K562 (cell line): ENCODE results near the gene C11orf58. TPM values are rescaled to one million over a fixed set of nuclear protein-coding genes. Genes with fewer than 3 reads are reported as not detected.
A peak's percentile ranks its signal among the peaks of the same experiment; 100 is the strongest.

Source experiments
- BACH1 ChIP-seq: fragments of 200-800 bp; sonication (Bioruptor generic); IDR thresholded peaks from 2 replicates; pipeline ENCODE4 v1.6.1; 2016; ENCODE audit warnings: missing genetic modification characterization, missing compliant biosample characterization
- DDX20 ChIP-seq: fragments of 450-650 bp; IDR thresholded peaks from 2 replicates; pipeline ENCODE4 v1.6.1; 2016; ENCODE audit warnings: missing genetic modification characterization, low read depth, mild to moderate bottlenecking, missing compliant biosample characterization, moderate library complexity
- HMGN3 ChIP-seq: IDR thresholded peaks from 2 replicates; pipeline ENCODE4 v1.6.1; 2011; ENCODE audit warnings: borderline replicate concordance, low read depth, mild to moderate bottlenecking, mixed read lengths, low read length; ENCODE audit not compliant: insufficient read length; ENCODE audit errors: extremely low read depth
- MEF2A ChIP-seq: IDR thresholded peaks from 2 replicates; pipeline ENCODE4 v1.6.1; 2011; ENCODE audit warnings: low read depth, mild to moderate bottlenecking, low read length, moderate library complexity; ENCODE audit not compliant: control insufficient read depth
- NFIX ChIP-seq: fragments of 250-450 bp; sonication (Bioruptor Pico); IDR thresholded peaks from 2 replicates; pipeline ENCODE4 v1.4.0; 2020; ENCODE audit warnings: low read depth, mild to moderate bottlenecking, moderate library complexity
- RUNX1 ChIP-seq: sonication (generic); IDR thresholded peaks from 2 replicates; pipeline ENCODE4 v1.6.1; 2016; ENCODE audit warnings: antibody characterized with exemption, low read depth
- TCF3 ChIP-seq: sonication (generic); formaldehyde crosslinking; IDR thresholded peaks from 2 replicates; pipeline ENCODE4 v1.4.0; 2020; ENCODE audit warnings: mild to moderate bottlenecking, missing genetic modification reagents
- TCFL5 ChIP-seq: fragments of 250-450 bp; sonication (Bioruptor Pico); conservative IDR thresholded peaks from 2 replicates; pipeline ENCODE4 v1.6.1; 2021; ENCODE audit warnings: mild to moderate bottlenecking, moderate library complexity, matching md5 sums
- ZNF134 ChIP-seq: fragments of 250-450 bp; sonication (Bioruptor Pico); conservative IDR thresholded peaks from 2 replicates; pipeline ENCODE4 v1.4.0; 2020
- ZNF263 ChIP-seq: sonication (generic); formaldehyde crosslinking; IDR thresholded peaks from 2 replicates; pipeline ENCODE4 v1.8.0; 2022; ENCODE audit warnings: mild to moderate bottlenecking, missing genetic modification reagents, borderline replicate concordance
- ZNF780A ChIP-seq: fragments of 250-450 bp; sonication (Bioruptor Pico); IDR thresholded peaks from 2 replicates; pipeline ENCODE4 v1.5.0; 2021; ENCODE audit warnings: mild to moderate bottlenecking
- polyA plus RNA-seq, 8 experiments: library from polyadenylated mRNA; depleted of rRNA in 4 of 8; stranded (reverse) in 5 of 8; unstranded in 3 of 8; fragments of >200 nt; fragmentation: Nextera tagmentation in 2 of 8; fragmentation: Illumina TruSeq in 1 of 8; extraction: Ambion mirVana in 2 of 8; extraction: Trizol in 1 of 8; gene quantifications; 2 replicates each; pipeline versions ENCODE4 v1.2.1 to v1.2.3, GENCODE V29; 2011 to 2014; ENCODE audit warnings: inconsistent platforms in 1 of 8, missing spikeins in 1 of 8
- total RNA-seq, 7 experiments: library from RNA; depleted of rRNA in 6 of 7; stranded (reverse); fragments of >200 nt in 6 of 7; fragmentation: Illumina TruSeq in 2 of 7; extraction: Trizol in 2 of 7; gene quantifications; 2 replicates each; pipeline versions ENCODE4 v1.2.1 to v1.2.3, GENCODE V29; 2011 to 2021; ENCODE audit warnings: low replicate concordance in 1 of 7
- TF ChIP-seq, protein P1 (sequence below), 2 experiments: IDR thresholded peaks in 1 of 2; conservative IDR thresholded peaks in 1 of 2; 2 replicates each; pipeline ENCODE4 v1.6.1; 2016; ENCODE audit warnings: low read depth in 2 of 2, mild to moderate bottlenecking in 1 of 2, missing compliant biosample characterization in 1 of 2, missing genetic modification characterization in 1 of 2, moderate library complexity in 1 of 2
- TF ChIP-seq, protein P2 (sequence below), 2 experiments: fragments of 450-650 bp; formaldehyde crosslinking in 1 of 2; IDR thresholded peaks; 2 replicates each; pipeline versions ENCODE4 v1.4.0 to v1.6.1; 2014 to 2020; ENCODE audit warnings: mild to moderate bottlenecking in 2 of 2, borderline replicate concordance in 1 of 2, low read depth in 1 of 2
- TF ChIP-seq, protein P3 (sequence below): fragments of 450-650 bp; IDR thresholded peaks from 2 replicates; pipeline ENCODE4 v1.6.1; 2016; ENCODE audit warnings: mild to moderate bottlenecking

The C11orf58 gene
- total and polyA plus RNA-seq, 9 of the 15 experiments (the other 6 are each of a cell fraction or from before 2014, with no cell fraction given): 104 to 421 (median 247) TPM

DNA sequence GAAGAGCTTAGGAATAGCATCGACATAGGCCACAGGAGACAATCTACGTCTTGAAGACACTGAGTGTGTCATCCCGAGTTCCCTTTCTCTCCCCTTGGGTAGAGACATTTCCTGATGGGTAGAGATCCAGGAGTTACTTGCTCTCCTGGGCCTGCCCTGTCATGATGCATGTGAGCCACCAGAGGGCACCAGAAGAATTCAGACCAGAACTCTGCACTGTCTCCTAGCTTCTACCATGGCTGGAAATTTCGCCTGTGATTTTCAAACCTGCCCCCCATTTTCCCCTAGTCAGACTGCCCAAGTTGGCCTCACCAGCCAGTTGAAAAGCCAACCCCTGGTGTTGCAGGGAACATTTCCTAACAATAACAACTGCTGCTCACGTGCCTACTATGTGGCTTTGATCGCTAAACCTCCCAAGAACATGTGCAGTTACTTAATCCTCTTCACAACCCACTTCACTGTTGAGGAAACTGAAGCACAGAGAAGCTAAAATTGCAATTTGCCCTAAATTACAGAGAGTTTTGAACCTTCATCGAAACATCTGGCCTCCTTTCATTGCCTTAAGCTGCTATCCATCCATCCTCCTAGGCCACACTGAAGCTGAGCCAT, 47.2 kb downstream of the C11orf58 start (continued):
- TF ChIP-seq, protein P1, sequence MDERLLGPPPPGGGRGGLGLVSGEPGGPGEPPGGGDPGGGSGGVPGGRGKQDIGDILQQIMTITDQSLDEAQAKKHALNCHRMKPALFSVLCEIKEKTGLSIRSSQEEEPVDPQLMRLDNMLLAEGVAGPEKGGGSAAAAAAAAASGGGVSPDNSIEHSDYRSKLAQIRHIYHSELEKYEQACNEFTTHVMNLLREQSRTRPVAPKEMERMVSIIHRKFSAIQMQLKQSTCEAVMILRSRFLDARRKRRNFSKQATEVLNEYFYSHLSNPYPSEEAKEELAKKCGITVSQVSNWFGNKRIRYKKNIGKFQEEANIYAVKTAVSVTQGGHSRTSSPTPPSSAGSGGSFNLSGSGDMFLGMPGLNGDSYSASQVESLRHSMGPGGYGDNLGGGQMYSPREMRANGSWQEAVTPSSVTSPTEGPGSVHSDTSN (CRISPR knock-in tag; IDR thresholded peaks at IDR 0.05; ENCODE audit: low read depth): no peak
- TF ChIP-seq, protein P1 (tag; conservative IDR thresholded peaks at IDR 0.05; ENCODE audit: low read depth): no peak
- TF ChIP-seq NFIX (CRISPR knock-in tag): no peak
- no peak for TF ChIP-seq MEF2A
- TF ChIP-seq HMGN3: no peak
- TF ChIP-seq RUNX1: no peak
- TF ChIP-seq ZNF263 (CRISPR knock-in tag): no peak
- no peak for TF ChIP-seq DDX20 (tag)
- TF ChIP-seq, protein P2, sequence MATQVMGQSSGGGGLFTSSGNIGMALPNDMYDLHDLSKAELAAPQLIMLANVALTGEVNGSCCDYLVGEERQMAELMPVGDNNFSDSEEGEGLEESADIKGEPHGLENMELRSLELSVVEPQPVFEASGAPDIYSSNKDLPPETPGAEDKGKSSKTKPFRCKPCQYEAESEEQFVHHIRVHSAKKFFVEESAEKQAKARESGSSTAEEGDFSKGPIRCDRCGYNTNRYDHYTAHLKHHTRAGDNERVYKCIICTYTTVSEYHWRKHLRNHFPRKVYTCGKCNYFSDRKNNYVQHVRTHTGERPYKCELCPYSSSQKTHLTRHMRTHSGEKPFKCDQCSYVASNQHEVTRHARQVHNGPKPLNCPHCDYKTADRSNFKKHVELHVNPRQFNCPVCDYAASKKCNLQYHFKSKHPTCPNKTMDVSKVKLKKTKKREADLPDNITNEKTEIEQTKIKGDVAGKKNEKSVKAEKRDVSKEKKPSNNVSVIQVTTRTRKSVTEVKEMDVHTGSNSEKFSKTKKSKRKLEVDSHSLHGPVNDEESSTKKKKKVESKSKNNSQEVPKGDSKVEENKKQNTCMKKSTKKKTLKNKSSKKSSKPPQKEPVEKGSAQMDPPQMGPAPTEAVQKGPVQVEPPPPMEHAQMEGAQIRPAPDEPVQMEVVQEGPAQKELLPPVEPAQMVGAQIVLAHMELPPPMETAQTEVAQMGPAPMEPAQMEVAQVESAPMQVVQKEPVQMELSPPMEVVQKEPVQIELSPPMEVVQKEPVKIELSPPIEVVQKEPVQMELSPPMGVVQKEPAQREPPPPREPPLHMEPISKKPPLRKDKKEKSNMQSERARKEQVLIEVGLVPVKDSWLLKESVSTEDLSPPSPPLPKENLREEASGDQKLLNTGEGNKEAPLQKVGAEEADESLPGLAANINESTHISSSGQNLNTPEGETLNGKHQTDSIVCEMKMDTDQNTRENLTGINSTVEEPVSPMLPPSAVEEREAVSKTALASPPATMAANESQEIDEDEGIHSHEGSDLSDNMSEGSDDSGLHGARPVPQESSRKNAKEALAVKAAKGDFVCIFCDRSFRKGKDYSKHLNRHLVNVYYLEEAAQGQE (IDR thresholded peaks at IDR 0.05; ENCODE audit: borderline replicate concordance): peak; percentile 38; the same call in 1 of the 2 replicates
- TF ChIP-seq, protein P2 (CRISPR knock-in tag; IDR thresholded peaks at IDR 0.05; ENCODE audit: low read depth): no peak
- TF ChIP-seq, protein P3, sequence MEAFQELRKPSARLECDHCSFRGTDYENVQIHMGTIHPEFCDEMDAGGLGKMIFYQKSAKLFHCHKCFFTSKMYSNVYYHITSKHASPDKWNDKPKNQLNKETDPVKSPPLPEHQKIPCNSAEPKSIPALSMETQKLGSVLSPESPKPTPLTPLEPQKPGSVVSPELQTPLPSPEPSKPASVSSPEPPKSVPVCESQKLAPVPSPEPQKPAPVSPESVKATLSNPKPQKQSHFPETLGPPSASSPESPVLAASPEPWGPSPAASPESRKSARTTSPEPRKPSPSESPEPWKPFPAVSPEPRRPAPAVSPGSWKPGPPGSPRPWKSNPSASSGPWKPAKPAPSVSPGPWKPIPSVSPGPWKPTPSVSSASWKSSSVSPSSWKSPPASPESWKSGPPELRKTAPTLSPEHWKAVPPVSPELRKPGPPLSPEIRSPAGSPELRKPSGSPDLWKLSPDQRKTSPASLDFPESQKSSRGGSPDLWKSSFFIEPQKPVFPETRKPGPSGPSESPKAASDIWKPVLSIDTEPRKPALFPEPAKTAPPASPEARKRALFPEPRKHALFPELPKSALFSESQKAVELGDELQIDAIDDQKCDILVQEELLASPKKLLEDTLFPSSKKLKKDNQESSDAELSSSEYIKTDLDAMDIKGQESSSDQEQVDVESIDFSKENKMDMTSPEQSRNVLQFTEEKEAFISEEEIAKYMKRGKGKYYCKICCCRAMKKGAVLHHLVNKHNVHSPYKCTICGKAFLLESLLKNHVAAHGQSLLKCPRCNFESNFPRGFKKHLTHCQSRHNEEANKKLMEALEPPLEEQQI: no peak
- TF ChIP-seq TCF3: no peak
- TF ChIP-seq TCFL5 (CRISPR knock-in tag): no peak
- no peak for TF ChIP-seq BACH1 (tag)
- TF ChIP-seq ZNF134 (CRISPR knock-in tag): no peak
- TF ChIP-seq ZNF780A (CRISPR knock-in tag): no peak
